ENCODE data around the gene PDZD2.

GRCh38 chr5:31750215-31750614, 111.3 kb downstream of the PDZD2 start:
- TF ChIP-seq CTCF (IDR thresholded peaks at IDR 0.05), result no peak
- no peak for TF ChIP-seq ZFX (IDR thresholded peaks at IDR 0.05; ENCODE audit: borderline replicate concordance)

Measured in 22Rv1 (cell line).